SK-N-MC (cell line): ENCODE measurements around the gene HES5.

Experiments used
- EZH2 ChIP-seq: fragments of 200-600 bp; sonication (generic); IDR thresholded peaks from one replicate; pipeline ENCODE4 v1.6.1; 2017; ENCODE audit warnings: antibody characterized with exemption
- POLR2AphosphoS5 ChIP-seq: IDR thresholded peaks from 2 replicates; pipeline ENCODE4 v1.6.1; 2012; ENCODE audit warnings: mild to moderate bottlenecking, low read depth, low read length, borderline replicate concordance

DNA sequence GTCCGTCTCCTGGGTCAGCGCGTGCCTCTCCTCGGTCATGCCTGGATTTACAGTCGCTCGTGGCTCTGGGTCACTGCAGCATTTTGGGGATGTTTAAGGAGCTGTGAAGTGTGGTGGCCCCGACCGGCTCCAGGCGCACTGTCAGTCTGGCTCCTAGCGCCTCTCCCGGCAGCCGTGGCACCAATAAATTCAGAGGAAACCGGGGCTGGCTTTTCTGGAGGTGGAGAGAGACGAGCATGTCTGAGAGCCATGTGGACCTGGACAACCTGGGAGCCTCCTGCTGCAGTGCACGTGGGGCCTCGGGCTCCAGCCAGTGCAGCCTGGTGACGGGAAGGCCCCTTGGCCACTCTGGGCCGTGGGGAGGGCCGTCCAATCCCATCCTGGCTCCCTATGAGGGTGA, 36.8 kb downstream of the HES5 start:
- no peak for TF ChIP-seq POLR2AphosphoS5
- no peak for TF ChIP-seq EZH2
